Hepatocyte (in vitro differentiated cells): ENCODE results near the gene CDAN1.

ENCODE experiments used
- EZH2 ChIP-seq: fragments of 200-600 bp; sonication (generic); IDR thresholded peaks from 2 replicates; pipeline ENCODE4 v1.6.1; 2016; ENCODE audit warnings: antibody characterized with exemption, mild to moderate bottlenecking, borderline replicate concordance
- EZH2phosphoT487 ChIP-seq: fragments of 200-600 bp; sonication (generic); IDR thresholded peaks from one replicate; pipeline ENCODE4 v1.6.1; 2018; ENCODE audit warnings: antibody characterized with exemption, mild to moderate bottlenecking, low read depth, moderate library complexity; ENCODE audit not compliant: unreplicated experiment, severe bottlenecking
- TF ChIP-seq, protein P1 (sequence below): fragments of 200-600 bp; sonication (generic); IDR thresholded peaks from 2 replicates; pipeline ENCODE4 v1.5.1; 2016; ENCODE audit warnings: antibody characterized with exemption, mild to moderate bottlenecking; ENCODE audit not compliant: poor library complexity

GRCh38 chr15:42721016-42721415, 15.9 kb downstream of the CDAN1 start:
- TF ChIP-seq, protein P1, sequence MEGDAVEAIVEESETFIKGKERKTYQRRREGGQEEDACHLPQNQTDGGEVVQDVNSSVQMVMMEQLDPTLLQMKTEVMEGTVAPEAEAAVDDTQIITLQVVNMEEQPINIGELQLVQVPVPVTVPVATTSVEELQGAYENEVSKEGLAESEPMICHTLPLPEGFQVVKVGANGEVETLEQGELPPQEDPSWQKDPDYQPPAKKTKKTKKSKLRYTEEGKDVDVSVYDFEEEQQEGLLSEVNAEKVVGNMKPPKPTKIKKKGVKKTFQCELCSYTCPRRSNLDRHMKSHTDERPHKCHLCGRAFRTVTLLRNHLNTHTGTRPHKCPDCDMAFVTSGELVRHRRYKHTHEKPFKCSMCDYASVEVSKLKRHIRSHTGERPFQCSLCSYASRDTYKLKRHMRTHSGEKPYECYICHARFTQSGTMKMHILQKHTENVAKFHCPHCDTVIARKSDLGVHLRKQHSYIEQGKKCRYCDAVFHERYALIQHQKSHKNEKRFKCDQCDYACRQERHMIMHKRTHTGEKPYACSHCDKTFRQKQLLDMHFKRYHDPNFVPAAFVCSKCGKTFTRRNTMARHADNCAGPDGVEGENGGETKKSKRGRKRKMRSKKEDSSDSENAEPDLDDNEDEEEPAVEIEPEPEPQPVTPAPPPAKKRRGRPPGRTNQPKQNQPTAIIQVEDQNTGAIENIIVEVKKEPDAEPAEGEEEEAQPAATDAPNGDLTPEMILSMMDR = no peak
- TF ChIP-seq EZH2 = no peak
- no peak for TF ChIP-seq EZH2phosphoT487
